NCI-H2081 (cell line): Measurements from ENCODE around the gene UBAC1.
A peak's percentile ranks its signal among the peaks of the same experiment; 100 is the strongest.

Experiments
- DNase-seq, 2 experiments: peaks; one replicate each; lab custom pipeline; 2025; lab: John Stamatoyannopoulos, UW

UBAC1 gene

GRCh38 chr9:135993765-135994500 is 32.8 kb upstream of the UBAC1 start:
- DNase-seq = no peak

- no peak for DNase-seq
Observed at GRCh38 chr9:135993409-135993742, 32.2 kb upstream of the UBAC1 start.

- DNase-seq = peak; percentile 73 to 87
Observed at GRCh38 chr9:135992486-135993408, 31.6 kb upstream of the UBAC1 start.

- no peak for DNase-seq
Observed at GRCh38 chr9:135991771-135992170, 30.6 kb upstream of the UBAC1 start.

GRCh38 chr9:135990468-135991429 is 29.6 kb upstream of the UBAC1 start:
- DNase-seq = peak; percentile 45 to 80

GRCh38 chr9:135989722-135990467 is 28.7 kb upstream of the UBAC1 start:
- DNase-seq = peak; percentile 66 to 77

- DNase-seq = no peak
Observed at GRCh38 chr9:135989157-135989556, 28.0 kb upstream of the UBAC1 start.

GRCh38 chr9:135988493-135988892 is 27.3 kb upstream of the UBAC1 start:
- DNase-seq = no peak

- no peak for DNase-seq
Observed at GRCh38 chr9:135987838-135988404, 26.7 kb upstream of the UBAC1 start.

GRCh38 chr9:135986605-135987004 is 25.4 kb upstream of the UBAC1 start:
- DNase-seq = no peak

GRCh38 chr9:135985889-135986288 is 24.7 kb upstream of the UBAC1 start:
- no peak for DNase-seq

GRCh38 chr9:135985459-135985774 is 24.2 kb upstream of the UBAC1 start:
- DNase-seq = no peak

- DNase-seq = no peak
Observed at GRCh38 chr9:135984072-135984710, 23.0 kb upstream of the UBAC1 start.

- DNase-seq = no peak
Observed at GRCh38 chr9:135983208-135984071, 22.3 kb upstream of the UBAC1 start.

- no peak for DNase-seq
Observed at GRCh38 chr9:135982499-135983207, 21.5 kb upstream of the UBAC1 start.

GRCh38 chr9:135980926-135981630 is 19.9 kb upstream of the UBAC1 start:
- no peak for DNase-seq

- no peak for DNase-seq
Observed at GRCh38 chr9:135979547-135980166, 18.5 kb upstream of the UBAC1 start.
